ENCODE measurements around the gene IPP.
"Not testable (repeated sequence)": the region's sequence is repeated elsewhere in the genome, so short reads cannot be mapped to it uniquely, and the experiment has no call there.

Gene IPP

DNA sequence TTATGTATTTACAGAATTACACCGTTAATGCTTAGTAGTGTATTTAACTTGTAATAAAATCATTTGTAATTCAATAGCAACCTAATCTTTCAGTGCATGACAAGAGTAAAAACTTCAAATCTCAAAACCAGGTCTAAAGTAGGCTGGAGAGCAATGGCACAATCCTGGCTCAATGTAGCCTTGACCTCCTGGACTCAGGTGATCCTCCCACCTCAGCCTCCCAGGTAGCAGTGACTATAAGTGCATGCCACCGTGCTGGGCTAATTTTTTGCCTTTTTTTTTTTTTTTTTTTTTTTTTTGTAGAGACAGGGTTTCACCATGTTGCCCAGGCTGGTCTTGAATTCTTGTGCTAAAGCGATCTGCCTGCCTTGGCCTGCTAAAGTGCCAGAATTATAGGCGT, 11.3 kb downstream of the IPP start:
- DNase-seq: no peak

DNA sequence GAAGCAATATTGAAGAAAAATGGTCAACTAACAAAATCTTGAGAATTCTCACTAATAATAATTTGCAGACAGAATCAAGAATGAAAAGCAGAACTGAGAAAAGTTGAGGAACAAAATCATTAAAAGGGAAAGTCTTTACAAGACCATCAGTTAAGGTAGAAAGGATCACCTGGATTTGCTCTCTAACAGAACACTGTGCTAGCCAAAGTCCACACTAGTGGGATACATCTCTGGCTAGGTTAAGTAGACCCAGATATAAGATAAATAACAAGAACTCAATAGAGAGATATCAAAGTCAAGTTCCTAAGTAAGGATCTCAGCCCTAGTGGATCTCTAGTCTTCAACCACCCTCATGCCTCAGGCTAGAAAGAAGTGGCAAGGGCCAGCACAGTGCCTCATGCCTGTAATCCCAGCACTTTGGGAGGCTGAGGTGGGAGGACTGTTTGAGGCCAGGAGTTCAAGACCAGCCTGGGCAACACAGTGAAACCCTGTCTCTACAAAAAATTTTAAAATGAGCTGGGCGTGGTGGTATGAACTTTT, 19.6 kb downstream of the IPP start:
- no peak for DNase-seq

DNA sequence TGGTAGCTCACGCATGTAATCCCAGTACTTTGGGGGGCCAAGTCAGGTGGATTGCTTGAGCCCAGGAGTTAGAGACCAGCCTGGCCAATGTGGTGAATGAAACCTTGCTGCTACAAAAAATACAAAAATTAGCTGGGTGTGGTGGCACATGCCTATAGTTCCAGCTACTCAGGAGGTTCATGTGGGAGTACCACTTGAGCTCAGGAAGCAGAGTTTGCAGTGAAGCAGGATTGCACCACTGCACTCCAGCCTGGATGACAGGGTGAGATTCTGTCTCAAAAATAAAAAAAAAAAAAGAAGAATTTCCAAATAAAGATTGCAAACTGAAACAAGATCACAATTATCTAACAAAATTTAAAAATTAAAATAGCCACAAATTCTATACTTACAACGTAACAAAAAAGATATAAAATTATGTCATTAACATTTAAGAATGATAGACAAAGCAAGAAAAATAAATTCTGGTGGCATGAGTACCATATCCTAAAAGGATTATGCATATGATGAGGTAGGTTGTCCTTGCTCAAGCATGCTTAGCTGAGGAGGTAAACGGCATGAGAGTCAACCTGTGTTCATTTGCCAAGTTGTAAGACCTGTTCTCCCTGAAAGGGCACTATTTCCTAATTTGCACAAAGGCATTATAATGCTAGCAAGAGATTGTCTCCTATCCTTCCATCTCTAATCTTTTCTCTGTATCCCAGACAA, 20.2 kb downstream of the IPP start:
- DNase-seq: no peak

DNA sequence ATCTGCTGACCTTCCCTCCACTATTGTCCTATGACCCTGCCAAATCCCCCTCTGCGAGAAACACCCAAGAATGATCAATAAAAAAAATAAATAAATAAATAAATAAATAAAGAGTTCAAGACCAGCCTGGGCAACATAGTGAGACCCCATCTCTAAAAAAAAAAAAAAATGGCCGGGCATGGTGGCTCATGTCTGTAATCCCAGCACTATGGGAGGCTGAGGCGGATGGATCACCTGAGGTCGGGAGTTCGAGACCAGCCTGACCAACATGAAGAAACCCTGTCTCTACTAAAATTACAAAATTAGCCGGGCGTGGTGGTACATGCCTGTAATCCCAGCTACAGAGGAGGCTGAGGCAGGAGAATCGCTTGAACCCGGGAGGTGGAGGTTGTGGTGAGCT, 24.4 kb downstream of the IPP start:
- DNase-seq: not testable (repeated sequence)

DNA sequence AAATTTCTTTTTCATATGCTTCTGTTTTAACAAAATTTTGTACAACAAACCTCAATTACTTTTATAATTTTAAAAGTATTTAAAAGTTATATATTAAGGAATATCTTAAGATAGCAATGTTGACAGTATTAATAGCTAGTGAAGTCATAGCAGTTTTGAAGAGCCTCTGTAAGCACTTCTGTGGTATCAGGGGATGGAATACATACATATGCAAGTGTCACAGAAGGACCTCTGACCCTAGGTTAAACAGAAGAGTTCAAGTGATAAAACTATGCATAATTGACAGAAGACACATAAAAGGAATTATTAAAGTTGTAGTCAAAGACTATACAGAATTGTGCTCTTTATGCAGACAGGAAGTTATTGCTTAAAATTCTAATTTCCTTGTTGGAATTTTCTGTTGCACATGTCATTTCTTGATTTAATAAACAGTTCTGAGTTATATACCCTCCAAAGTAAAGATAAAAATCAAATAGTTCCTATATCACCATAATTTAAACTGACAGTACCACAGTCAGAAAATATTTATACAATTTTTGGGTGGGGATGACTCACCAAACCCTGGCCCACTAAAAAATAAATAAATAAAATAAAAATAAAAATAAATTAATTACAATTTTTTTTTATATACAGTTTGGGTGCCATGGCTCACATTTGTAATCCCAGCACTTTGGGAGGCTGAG, 27.1 kb downstream of the IPP start:
- DNase-seq: no peak

DNA sequence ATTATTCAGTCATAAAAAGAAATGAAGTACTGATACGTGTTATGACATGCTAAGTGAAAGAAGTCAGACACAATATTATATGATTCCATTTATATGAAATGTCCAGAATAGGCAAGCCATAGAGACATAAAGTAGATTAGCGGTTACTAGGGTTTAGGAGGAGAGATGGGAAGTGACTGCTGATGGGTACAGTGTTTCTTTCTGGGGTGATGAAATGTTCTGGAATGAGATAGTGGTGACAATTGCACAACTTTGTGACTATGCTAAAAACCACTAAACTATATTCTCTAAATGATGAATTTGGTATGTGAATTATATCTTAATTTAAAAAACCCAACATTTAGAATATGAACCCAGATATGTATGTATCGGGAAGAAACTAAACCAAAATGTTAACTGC, 27.6 kb downstream of the IPP start:
- DNase-seq: no peak

DNA sequence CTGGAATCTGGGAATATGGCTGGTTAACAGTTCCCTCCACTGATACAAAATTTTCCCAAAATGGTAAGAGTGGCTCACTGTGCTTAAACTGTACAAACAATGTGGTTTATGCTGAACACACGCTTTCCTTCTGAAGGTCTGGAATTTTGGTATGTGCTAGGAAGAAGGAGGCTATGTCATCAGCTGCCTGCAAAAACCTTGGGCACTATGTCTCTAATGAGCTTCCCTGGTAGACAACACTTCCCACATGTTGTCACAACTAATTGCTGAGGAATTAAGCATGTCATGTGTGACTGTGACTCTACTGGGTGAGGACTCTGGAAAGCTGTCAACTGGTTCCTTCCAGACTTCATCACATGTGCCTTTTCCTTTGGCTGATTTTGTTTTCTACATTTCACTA, 29.2 kb downstream of the IPP start:
- DNase-seq: no peak

DNA sequence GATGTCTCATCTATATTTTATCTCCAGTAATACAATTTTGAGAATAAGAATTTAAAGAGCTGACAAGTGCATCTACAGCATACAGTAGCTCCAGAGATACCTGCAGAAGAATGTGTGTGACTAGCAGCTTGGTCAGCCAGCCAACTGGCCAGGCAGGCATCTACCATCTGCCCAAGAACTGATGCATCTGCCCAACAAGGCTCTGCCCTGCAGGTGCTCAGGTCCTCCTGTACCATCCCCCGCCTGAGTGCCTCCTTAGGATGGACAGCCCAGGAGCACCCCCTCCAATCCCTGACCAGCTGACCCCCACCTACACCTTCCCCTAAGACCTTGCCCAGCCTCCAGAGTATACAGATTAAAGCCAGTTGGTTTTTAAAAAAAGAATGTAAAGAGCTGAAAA, 32.2 kb downstream of the IPP start:
- DNase-seq: no peak

DNA sequence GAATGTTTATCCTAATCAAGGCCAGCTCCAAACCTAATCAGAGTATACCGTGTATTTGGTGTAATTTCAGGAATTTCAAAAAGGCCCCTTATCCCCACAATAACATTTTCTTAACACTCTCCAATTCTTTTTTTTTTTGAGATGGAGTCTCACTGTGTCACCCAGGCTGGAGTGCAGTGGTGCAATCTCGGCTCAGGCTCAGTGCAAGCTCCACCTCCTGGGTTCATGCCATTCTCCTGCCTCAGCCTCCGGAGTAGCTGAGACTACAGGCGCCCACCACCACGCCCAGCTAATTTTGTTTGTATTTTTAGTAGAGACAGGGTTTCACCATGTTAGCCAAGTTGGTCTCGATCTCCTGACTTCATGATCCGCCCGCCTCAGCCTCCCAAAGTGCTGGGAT, 33.1 kb downstream of the IPP start:
- not testable (repeated sequence) for DNase-seq

DNA sequence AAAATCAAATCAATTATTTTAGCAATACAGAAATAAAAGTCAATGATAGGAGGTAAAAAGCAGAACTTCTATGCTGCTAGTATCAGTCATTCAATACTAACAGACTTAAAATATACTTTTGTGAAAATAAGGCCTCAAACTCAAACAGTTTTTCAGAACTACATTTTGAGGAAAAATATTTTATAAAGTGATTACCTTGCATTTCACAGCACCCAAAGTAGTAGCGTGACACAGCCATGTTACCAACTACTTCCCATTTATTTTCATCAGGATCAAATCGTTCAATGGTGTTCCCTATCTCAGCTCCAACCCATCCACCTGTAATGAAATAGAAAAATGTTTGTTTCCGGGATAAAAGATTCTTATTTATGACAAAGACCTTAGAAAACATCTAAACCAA, 33.8 kb downstream of the IPP start:
- DNase-seq: no peak

DNA sequence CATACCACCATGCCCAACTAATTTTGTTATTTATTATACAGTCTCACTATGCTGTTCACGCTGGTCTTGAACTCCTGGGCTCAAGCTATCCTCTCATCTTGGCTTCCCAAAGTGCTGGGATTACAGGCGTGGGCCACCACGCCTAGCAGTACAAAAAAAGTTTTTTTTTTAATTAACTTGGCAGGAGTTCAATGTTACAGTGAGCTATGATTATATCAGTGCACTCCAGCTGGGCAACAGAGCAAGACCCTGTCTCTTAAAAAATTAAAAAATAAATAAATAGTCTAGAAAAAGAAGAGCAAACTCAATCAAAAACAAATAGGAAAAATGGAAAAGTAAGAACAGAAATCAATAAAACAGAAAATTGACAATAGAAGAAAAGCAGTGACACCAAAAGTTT, 36.7 kb downstream of the IPP start:
- no peak for DNase-seq

DNA sequence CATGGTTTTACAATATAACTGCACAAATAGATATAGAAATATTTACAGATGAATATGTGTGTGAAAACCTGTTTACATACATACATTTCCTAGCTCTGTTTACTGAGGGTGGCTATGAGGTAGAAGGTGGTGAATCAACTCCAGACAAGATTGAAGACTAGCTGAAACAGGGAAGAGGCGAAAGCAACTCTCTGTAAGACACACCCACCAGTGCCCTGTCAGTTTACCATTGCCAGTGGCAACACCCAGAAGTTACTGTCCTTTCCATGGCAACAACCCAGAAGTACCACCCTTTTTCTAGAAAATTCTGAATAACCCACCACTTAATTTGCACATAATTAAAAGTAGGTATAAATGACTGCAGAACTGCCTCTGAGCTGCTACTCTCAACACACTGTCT, 45.8 kb downstream of the IPP start:
- DNase-seq: no peak

DNA sequence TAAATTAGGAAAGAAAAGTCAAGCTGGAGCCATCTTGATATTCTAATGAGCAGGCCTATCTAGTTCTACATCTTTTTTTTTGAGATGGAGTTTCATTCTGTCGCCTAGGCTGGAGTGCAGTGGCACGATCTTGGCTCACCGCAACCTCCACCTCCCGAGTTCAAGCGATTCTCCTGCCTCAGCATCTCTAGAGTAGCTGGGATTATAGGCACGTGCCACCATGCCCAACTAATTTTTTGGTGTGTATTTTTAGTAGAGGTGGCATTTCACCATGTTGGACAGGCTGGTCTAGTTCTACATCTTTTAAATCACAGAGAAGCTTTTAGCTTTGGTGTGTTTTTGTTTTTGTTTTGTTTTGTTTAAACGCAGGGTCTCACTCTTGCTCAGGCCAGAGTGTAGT, 55.6 kb downstream of the IPP start:
- DNase-seq: no peak

DNA sequence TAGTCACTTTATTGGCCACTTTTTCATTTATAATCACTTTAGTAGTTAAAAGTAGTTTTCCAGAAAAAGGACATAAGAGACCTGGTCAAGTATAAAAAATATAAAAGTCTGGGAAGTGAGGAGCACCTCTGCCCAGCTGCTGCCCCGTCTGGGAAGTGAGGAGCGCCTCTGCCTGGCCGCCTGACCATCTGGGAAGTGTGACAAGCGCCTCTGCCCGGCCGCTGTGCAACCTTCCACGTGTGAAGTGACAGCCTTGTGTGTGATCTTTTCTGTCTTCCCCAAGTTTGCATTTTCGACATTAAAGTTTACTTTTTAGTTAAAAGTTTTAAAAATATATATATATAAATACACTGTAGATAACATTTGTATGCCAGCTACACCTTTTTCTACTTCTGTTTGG, 56.6 kb downstream of the IPP start:
- not testable (repeated sequence) for DNase-seq

DNA sequence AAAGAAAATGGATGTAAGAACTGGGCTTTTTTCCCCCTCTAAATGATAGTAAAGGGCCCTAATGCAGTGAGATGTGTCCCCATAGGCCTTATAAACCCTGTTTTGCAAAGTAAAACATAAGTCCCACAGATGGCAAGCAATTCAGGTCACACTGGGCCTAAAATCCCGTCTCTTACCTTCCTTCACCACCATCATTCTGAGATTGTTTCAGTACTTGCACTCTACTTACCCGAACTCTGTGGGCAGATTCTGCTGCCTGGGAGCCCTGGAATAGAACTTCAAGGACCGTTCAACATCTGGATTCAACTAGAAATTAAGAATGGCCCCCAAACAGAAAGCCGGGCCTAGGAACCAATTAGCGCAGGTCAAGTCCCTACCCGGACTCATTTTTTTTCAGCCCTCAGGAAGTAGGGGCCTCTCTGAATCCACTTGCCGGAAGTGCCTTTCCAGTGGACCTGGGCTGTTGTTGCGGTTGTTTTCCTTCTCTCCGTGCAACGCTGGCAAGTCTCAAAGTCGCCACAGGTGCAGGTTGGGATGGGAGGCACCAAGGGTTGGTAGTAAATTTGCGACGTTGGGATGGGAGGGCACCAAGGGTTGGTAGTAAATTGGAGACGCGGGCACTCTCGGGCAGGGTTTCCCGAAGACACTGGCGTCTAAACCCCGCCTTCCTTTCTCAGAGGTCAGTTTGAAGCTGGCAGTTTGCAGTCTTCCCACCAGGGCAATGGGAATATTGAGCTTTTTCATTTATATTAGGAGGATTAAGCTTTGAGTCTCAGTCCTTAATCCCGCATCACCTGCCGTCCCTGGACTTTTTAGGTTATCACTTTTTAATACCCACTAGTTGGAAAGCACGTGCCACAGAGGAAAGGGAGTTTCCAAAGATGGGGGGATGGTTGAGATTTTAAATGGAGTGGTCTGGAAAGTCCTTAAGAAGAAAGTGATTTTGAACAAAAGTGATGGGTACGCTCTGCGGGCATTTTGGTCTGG, 62.4 kb downstream of the IPP start, which contains the start of gene TMEM69:
TSS of gene TMEM69 (plus strand) at position 428 of the 987 bp plus-strand sequence. CDS start 2,888 bp downstream, outside the sequence.
- DNase-seq: peak; percentile 25

DNA sequence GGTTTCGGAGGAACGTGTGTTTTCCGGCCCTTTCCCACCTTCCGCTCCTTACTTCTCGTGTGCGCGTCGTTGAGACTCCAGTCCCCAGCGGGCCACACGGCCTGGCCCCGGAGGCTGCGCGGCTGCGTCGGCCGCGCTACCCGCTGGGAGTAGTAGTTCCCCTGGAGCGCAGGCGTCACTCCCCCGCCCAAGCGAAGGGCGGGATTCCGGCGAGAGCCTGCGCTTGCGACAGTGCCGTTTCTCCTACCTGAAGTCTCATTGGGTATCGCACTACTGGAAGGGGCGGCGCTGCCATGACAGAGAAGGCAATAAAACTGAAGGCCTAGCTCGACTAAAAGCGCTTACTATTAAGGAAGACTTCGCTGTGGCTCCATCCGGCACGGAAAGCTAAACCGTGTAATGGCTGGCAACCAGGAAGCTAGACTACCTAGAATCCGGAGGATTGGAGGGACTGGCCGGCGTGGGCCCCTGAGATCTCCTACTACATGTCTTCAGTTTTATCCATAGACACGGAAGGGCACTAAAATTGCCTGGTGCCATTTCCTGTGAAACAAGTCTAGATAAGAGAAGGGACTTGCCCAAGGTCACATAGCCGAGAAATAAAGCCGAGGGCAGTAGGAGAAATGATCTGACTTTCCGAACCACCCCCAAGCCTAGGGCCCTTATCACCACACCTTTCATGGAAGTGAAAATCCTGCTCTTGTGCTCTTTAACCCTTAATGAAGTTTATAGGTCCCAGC, 63.3 kb downstream of the IPP start:
- peak; percentile 53 for DNase-seq

DNA sequence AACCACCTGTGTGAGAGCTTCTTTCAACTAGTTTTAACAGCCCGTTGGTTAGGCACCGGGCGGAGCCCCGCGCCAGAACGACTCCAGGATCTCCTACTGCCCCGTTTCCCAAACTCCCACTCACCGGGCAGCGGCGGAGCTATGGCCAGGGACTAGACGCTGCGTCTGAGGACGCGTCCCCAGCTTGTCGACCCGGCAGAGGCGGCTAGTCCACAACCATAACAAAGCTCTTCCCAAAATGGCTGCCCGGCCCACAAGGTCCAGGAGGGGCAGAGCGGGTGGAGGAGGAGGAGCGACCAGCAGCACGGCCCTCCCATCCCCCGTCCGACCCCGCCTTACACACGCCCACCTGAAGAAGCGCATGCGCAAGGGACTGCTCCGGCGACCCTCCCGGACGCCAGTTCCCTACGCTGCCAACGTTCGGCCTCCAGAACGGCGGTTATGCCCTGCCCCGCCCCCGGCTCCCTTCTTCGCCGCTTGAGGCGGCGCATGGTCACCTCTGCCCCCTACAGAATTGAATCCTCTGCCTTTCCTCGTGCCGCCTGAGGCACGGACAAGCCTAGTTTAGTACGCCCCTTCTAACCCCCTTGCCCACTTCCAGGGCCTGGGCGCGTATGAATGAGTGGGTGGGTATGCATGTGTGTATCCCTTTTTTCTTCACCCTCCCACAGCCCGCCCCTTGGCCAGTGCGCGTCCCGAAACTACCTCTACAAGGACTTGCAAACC, 64.0 kb downstream of the IPP start, which contains the start of gene GPBP1L1:
TSS of gene GPBP1L1 (minus strand) at position 246 of the 726 bp plus-strand sequence. CDS start 27,446 bp downstream, outside the sequence.
- DNase-seq: peak; percentile 76

DNA sequence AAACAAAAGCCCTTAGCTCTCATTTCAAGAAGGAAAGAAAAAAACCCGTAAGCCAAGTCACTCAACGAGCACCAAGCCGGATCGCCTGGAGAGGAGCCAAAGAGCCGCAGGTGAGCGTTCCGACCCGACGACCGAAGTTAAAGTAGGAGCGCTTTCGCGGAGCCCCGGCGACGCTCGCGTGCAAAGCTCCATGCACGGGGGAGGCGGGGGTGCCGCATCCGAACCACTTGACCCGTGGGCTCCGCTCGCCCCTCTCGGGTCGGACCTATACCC, 64.5 kb downstream of the IPP start:
- DNase-seq: no peak

DNA sequence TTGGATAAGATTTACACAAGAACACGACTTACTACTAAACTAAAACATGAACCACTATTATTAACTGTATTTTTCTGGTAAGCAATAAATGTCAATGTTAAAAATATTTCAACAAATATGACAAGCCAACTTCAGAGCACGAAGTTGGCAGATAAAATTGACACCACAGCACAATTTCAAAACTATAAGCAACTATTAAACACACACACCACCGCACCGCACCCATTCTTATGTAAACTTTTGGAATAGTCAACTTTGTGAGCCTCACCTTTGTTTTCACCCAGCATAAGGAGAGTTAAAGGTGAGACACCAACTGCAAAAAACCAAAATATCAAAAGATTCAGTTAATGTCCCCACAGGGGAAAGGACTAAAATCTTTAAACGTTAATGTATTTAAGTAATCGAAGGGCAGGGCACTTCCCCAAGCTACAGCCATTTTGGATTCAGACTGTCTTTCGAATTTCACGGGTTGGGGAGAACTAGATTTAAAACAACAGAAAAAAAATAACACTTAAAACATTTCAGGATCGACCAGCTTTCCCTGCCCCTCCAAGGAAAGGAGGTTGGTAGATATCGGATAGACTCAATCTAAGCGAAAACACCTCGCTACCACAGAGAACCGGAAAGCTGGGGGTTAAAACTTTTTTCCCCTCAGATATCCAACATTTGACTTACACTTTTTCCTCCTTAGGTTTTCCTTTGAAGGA, 65.0 kb downstream of the IPP start:
- no peak for DNase-seq

DNA sequence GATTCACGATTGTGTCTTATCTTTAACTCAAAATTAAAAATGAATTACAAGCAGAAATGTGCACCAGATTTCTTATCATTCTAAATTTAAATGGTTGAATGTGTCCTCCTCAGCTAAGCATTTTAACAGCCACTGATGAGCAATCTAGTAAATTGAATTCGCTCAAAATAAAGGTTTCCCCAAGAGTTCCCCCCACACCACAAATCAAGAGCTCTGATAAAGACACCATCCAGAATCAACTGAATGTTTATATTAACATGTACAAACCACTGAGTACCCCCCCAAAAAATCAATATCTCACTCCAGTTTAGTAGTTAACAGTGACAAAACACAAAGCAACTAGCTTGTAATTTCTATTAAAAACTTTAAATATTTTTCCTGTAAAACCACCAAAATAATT, 66.1 kb downstream of the IPP start:
- no peak for DNase-seq

DNA sequence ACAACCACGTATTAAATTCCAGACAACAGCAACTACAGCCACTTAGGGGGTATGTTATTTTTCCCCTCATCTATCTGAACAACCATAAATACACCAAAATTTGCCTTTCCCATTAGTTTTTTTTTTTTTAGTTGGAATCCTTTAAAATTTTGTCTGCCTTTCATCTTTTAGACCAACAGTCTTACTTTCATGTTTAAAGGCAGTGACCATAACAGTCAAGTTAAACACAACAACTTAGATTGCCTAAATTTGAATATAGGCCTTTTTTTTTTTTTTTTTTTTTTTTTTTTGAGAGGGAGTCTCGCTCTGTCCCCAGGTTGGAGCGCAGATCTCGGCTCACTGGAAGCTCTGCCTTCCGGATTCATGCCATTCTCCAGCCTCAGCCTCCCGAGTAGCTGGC, 67.5 kb downstream of the IPP start:
- no peak for DNase-seq

Data from 8988T (cell line).